ENCODE data around the gene ITIH2. TPM values are rescaled to one million over a fixed set of nuclear protein-coding genes. Genes with fewer than 3 reads are reported as not detected.

Gene ITIH2
- total RNA-seq, 2 donors from 2014 or later: not detected

DNA sequence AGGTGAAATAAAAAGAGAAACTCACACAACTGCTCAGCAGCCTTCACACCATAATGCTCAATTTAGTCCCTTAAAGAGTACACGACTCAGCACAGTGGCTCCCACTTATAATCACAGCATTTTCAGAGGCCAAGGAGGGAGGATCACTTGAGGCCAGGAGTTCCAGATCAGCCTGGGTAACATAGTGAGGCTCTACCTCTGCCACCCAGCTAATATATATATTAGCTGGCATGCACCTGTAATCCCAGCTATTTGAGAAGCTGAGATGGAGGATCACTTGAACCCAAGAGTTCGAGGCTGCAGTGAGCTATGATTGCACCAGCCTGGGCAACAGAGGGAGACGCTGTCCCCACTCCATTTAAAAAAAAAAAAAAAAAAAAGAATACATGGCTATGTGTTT, 2.2 kb downstream of the ITIH2 start:
- H3K27me3 Mint-ChIP-seq (ENCODE audit: insufficient read depth): no peaks in the 10 kb centered on the region
- H3K4me1 ChIP-seq (ENCODE audit: control insufficient read depth, insufficient read depth, low read length): no peaks in the 10 kb centered on the region
- H3K4me1 Mint-ChIP-seq: no peaks in the 10 kb centered on the region
- no peaks in the 10 kb centered on the region for H3K9me3 Mint-ChIP-seq
- H3K4me3 ChIP-seq (ENCODE audit: low read length): no peak overlapping the region
- no peak overlapping the region for H3K4me3 Mint-ChIP-seq
- 97 to 100% methylated on average over 1 to 3 of the region's 3 CpGs for WGBS, 2 experiments (ENCODE audit: insufficient coverage in 1 of 2, insufficient read length in 1 of 2)
- no peak overlapping the region for H3K9ac ChIP-seq (ENCODE audit: extremely low read depth, low read length, poor library complexity, severe bottlenecking)
- H3K27ac Mint-ChIP-seq: no peak overlapping the region
- no peaks in the 10 kb centered on the region for H3K36me3 Mint-ChIP-seq (ENCODE audit: low read depth)
- H3K36me3 ChIP-seq (ENCODE audit: control insufficient read depth, insufficient read depth, low read length): no peaks in the 10 kb centered on the region
- no peak overlapping the region for H3K27ac ChIP-seq (ENCODE audit: low read depth, low read length)
- TF ChIP-seq, protein P1, sequence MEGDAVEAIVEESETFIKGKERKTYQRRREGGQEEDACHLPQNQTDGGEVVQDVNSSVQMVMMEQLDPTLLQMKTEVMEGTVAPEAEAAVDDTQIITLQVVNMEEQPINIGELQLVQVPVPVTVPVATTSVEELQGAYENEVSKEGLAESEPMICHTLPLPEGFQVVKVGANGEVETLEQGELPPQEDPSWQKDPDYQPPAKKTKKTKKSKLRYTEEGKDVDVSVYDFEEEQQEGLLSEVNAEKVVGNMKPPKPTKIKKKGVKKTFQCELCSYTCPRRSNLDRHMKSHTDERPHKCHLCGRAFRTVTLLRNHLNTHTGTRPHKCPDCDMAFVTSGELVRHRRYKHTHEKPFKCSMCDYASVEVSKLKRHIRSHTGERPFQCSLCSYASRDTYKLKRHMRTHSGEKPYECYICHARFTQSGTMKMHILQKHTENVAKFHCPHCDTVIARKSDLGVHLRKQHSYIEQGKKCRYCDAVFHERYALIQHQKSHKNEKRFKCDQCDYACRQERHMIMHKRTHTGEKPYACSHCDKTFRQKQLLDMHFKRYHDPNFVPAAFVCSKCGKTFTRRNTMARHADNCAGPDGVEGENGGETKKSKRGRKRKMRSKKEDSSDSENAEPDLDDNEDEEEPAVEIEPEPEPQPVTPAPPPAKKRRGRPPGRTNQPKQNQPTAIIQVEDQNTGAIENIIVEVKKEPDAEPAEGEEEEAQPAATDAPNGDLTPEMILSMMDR (conservative IDR thresholded peaks at IDR 0.05): no peak
- no peak for DNase-seq
- H3K9me3 ChIP-seq (ENCODE audit: control insufficient read depth, low read length): no peaks in the 10 kb centered on the region
- no peaks in the 10 kb centered on the region for H3K27me3 ChIP-seq (ENCODE audit: control insufficient read depth, insufficient read depth, low read length, poor library complexity, severe bottlenecking)

DNA sequence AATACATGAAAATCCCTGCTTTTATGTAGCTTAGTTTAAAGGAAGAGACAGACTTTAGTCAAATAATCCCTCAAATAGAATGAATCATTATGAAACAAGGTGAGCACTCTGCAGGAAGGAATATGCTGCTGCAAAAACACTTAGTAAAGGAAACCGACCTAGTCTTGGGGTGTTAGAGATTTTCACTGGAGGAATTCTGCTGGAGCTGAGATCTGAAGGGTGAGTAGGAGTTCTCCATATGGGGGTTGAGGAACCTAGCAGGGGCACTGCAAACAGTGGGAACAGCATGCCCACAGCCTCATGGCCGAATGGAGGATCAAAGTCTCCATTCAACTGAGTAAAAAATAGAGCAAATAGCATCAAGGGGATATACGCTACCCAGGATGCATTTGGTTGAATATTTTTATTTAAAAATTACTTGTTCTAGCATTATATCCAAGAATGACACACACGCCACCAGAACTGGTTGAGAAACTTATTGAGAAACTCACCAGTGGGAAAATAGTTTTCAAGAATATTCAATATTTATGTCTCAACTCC, 3.5 kb downstream of the ITIH2 start:
- no peaks in the 10 kb centered on the region for H3K4me1 Mint-ChIP-seq
- no peaks in the 10 kb centered on the region for H3K9me3 Mint-ChIP-seq
- H3K4me3 ChIP-seq (ENCODE audit: low read length): no peak overlapping the region
- 80 to 84% methylated on average over 1 to 4 of the region's 4 CpGs for whole genome bisulfite sequencing, 2 experiments (ENCODE audit: insufficient coverage in 1 of 2, insufficient read length in 1 of 2)
- H3K36me3 Mint-ChIP-seq (ENCODE audit: low read depth): no peaks in the 10 kb centered on the region
- no peak for DNase-seq
- H3K4me3 Mint-ChIP-seq: no peak overlapping the region
- no peak overlapping the region for H3K27ac Mint-ChIP-seq
- H3K9me3 ChIP-seq (ENCODE audit: control insufficient read depth, low read length): no peaks in the 10 kb centered on the region
- no peak overlapping the region for H3K9ac ChIP-seq (ENCODE audit: extremely low read depth, low read length, poor library complexity, severe bottlenecking)
- TF ChIP-seq, protein P1 (conservative IDR thresholded peaks at IDR 0.05): no peak
- no peaks in the 10 kb centered on the region for H3K4me1 ChIP-seq (ENCODE audit: control insufficient read depth, insufficient read depth, low read length)
- H3K27ac ChIP-seq (ENCODE audit: low read depth, low read length): no peak overlapping the region
- no peaks in the 10 kb centered on the region for H3K36me3 ChIP-seq (ENCODE audit: control insufficient read depth, insufficient read depth, low read length)
- H3K27me3 ChIP-seq (ENCODE audit: control insufficient read depth, insufficient read depth, low read length, poor library complexity, severe bottlenecking): no peaks in the 10 kb centered on the region
- H3K27me3 Mint-ChIP-seq (ENCODE audit: insufficient read depth): peaks cover 2% of the 10 kb centered on the region

DNA sequence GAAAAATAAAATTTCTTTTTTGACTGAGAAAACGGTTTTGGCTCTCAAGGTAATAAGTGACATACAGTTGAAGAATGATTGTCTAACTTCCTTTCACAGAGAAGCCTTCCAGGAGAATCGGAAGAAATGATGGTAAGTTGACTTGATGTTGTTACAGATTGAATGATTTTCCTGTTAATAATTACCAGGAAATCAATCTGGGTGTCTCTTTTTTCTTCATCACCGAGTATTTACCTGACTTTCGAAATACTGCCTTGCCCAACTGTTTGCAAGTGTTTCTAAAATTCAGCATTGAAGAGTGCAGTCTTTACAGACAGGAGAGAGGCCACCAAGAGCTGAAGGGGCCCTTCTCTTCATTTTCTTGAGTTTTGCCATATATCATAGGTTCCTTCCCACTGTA, 4.0 kb downstream of the ITIH2 start:
- H3K9me3 ChIP-seq (ENCODE audit: control insufficient read depth, low read length): no peaks in the 10 kb centered on the region
- H3K27ac ChIP-seq (ENCODE audit: low read depth, low read length): no peak overlapping the region
- no peak overlapping the region for H3K4me3 Mint-ChIP-seq
- DNase-seq: no peak
- no peaks in the 10 kb centered on the region for H3K36me3 ChIP-seq (ENCODE audit: control insufficient read depth, insufficient read depth, low read length)
- no peaks in the 10 kb centered on the region for H3K9me3 Mint-ChIP-seq
- H3K27me3 ChIP-seq (ENCODE audit: control insufficient read depth, insufficient read depth, low read length, poor library complexity, severe bottlenecking): no peaks in the 10 kb centered on the region
- no peaks in the 10 kb centered on the region for H3K36me3 Mint-ChIP-seq (ENCODE audit: low read depth)
- no peak overlapping the region for H3K4me3 ChIP-seq (ENCODE audit: low read length)
- H3K4me1 ChIP-seq (ENCODE audit: control insufficient read depth, insufficient read depth, low read length): no peaks in the 10 kb centered on the region
- peaks cover 2% of the 10 kb centered on the region for H3K27me3 Mint-ChIP-seq (ENCODE audit: insufficient read depth)
- H3K9ac ChIP-seq (ENCODE audit: extremely low read depth, low read length, poor library complexity, severe bottlenecking): no peak overlapping the region
- TF ChIP-seq, protein P1 (conservative IDR thresholded peaks at IDR 0.05): no peak
- H3K27ac Mint-ChIP-seq: no peak overlapping the region
- no peaks in the 10 kb centered on the region for H3K4me1 Mint-ChIP-seq
- WGBS, 2 experiments (ENCODE audit: insufficient coverage in 1 of 2, insufficient read length in 1 of 2): 88% methylated on average over 4 of the region's 4 CpGs
